Hepatocyte (in vitro differentiated cells): Measurements from ENCODE around the gene CACNA1C.

Source experiments
- CTCF ChIP-seq: fragments of 200-600 bp; sonication (generic); IDR thresholded peaks from 2 replicates; pipeline ENCODE4 v1.5.1; 2016; ENCODE audit warnings: antibody characterized with exemption, mild to moderate bottlenecking; ENCODE audit not compliant: poor library complexity
- EZH2 ChIP-seq: fragments of 200-600 bp; sonication (generic); IDR thresholded peaks from 2 replicates; pipeline ENCODE4 v1.6.1; 2016; ENCODE audit warnings: antibody characterized with exemption, mild to moderate bottlenecking, borderline replicate concordance

GRCh38 chr12:2194571-2194970, 141.8 kb downstream of the CACNA1C start:
- TF ChIP-seq CTCF = no peak
- TF ChIP-seq EZH2 = no peak
